HepG2 (cell line): ENCODE results near the gene CCNDBP1. TPM values are rescaled to one million over a fixed set of nuclear protein-coding genes. Genes with fewer than 3 reads are reported as not detected.

Experiments
- HOXA7 ChIP-seq: sonication (generic); formaldehyde crosslinking; IDR thresholded peaks from 2 replicates; pipeline ENCODE4 v1.8.1; 2022; ENCODE audit warnings: mild to moderate bottlenecking, missing genetic modification reagents, moderate library complexity
- MXD1 ChIP-seq: sonication (generic); formaldehyde crosslinking; IDR thresholded peaks from 2 replicates; pipeline ENCODE4 v1.4.0; 2020; ENCODE audit warnings: mild to moderate bottlenecking, missing genetic modification reagents
- NFYB ChIP-seq: sonication (generic); formaldehyde crosslinking; IDR thresholded peaks from 2 replicates; pipeline ENCODE4 v1.4.0; 2020; ENCODE audit warnings: missing genetic modification reagents
- PPARG ChIP-seq: conservative IDR thresholded peaks from 2 replicates; pipeline ENCODE4 v1.6.1; 2016; ENCODE audit warnings: missing biosample characterization, missing genetic modification reagents
- ZNF160 ChIP-seq: sonication (generic); formaldehyde crosslinking; IDR thresholded peaks from 2 replicates; pipeline ENCODE4 v1.8.0; 2022; ENCODE audit warnings: mild to moderate bottlenecking, inconsistent platforms, missing genetic modification reagents
- ZNF207 ChIP-seq: fragments of 450-650 bp; IDR thresholded peaks from 2 replicates; pipeline ENCODE4 v1.6.1; 2016; ENCODE audit warnings: antibody characterized with exemption, borderline replicate concordance
- ZNF318 ChIP-seq: sonication (generic); formaldehyde crosslinking; IDR thresholded peaks from 2 replicates; pipeline ENCODE4 v1.4.0; 2020; ENCODE audit warnings: mild to moderate bottlenecking, missing genetic modification reagents
- ZNF512 ChIP-seq: sonication (generic); formaldehyde crosslinking; IDR thresholded peaks from 2 replicates; pipeline ENCODE4 v1.4.0; 2020; ENCODE audit warnings: mild to moderate bottlenecking, missing genetic modification reagents
- ZNF574 ChIP-seq: sonication (generic); formaldehyde crosslinking; IDR thresholded peaks from 2 replicates; pipeline ENCODE4 v1.4.0; 2020; ENCODE audit warnings: missing genetic modification reagents
- ZNF781 ChIP-seq: sonication (generic); formaldehyde crosslinking; IDR thresholded peaks from 2 replicates; pipeline ENCODE4 v1.5.1; 2020; ENCODE audit warnings: borderline replicate concordance, mild to moderate bottlenecking, missing genetic modification reagents; ENCODE audit errors: not compliant biosample characterization
- polyA plus RNA-seq, 8 experiments: library from polyadenylated mRNA; depleted of rRNA in 3 of 8; stranded (reverse) in 7 of 8; unstranded in 1 of 8; fragments of >200 nt; fragmentation: Illumina TruSeq in 4 of 8; extraction: Trizol in 4 of 8; gene quantifications; 2 replicates each; pipeline versions ENCODE4 v1.2.1 to v1.2.3, GENCODE V29; 2011 to 2016; ENCODE audit warnings: low read depth in 4 of 8, missing spikeins in 1 of 8, mixed read lengths in 1 of 8; ENCODE audit not compliant: insufficient read depth in 1 of 8
- total RNA-seq, 5 experiments: library from RNA; depleted of rRNA; stranded (reverse); fragments of >200 nt; fragmentation: Illumina TruSeq; extraction: Trizol; gene quantifications; 2 replicates each; pipeline ENCODE4 v1.2.3, GENCODE V29; 2016; ENCODE audit warnings: low read depth in 1 of 5
- TF ChIP-seq, protein P1 (sequence below): IDR thresholded peaks from 2 replicates; pipeline ENCODE4 v1.6.1; 2016; ENCODE audit warnings: mild to moderate bottlenecking
- TF ChIP-seq, protein P2 (sequence below): sonication (generic); formaldehyde crosslinking; IDR thresholded peaks from 2 replicates; pipeline ENCODE4 v1.4.0; 2020; ENCODE audit warnings: missing genetic modification reagents

Gene CCNDBP1
- total and polyA plus RNA-seq, 2 of the 13 experiments (the other 11 are each of a cell fraction or from before 2014, with no cell fraction given) = 24.8 to 42.3 TPM

DNA sequence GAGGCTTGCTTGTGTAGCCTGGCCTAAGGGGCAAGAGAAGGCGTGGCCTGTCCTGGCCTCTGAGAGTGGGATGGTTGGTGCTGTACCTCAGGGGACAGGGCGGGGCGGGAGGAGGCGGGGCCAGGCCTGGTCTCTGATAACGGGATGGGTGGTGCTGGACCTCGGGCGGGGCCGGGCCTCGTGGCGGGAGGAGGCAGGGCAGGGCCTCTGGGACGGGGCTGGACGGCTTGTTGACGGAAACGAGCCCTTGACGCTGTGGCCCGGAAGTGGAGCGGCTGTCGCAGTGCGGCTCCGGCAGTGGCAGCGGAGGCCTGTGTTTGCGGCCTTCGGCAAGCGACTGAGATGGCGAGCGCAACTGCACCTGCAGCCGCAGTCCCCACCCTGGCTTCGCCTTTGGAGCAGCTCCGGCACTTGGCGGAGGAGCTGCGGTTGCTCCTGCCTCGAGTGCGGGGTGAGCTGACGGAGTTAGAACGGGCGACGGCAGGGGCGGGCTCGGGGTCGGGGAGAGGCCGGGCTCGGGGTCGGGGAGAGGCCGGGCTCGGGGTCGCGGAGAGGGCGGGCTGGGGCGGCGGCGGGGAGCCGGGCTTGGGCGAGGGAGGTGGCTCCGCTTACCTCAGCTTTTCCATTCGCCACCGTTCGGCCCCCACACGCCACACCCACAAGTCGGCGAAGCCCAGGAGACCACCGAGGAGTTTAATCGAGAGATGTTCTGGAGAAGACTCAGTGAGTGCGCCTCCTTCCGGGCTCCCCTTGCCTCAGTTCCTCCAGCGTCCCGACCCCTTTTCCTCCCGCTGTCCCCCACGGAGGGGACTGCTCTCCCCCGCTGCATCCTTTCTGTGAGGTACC, at the start of gene CCNDBP1 (continued):
- TF ChIP-seq, protein P1, sequence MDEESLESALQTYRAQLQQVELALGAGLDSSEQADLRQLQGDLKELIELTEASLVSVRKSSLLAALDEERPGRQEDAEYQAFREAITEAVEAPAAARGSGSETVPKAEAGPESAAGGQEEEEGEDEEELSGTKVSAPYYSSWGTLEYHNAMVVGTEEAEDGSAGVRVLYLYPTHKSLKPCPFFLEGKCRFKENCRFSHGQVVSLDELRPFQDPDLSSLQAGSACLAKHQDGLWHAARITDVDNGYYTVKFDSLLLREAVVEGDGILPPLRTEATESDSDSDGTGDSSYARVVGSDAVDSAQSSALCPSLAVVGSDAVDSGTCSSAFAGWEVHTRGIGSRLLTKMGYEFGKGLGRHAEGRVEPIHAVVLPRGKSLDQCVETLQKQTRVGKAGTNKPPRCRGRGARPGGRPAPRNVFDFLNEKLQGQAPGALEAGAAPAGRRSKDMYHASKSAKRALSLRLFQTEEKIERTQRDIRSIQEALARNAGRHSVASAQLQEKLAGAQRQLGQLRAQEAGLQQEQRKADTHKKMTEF = peak; percentile 75
- peak; percentile 78; the same call in 1 of the 2 replicates for TF ChIP-seq ZNF160 (CRISPR knock-in tag)
- TF ChIP-seq NFYB (CRISPR knock-in tag) = peak; percentile 46
- TF ChIP-seq ZNF574 (CRISPR knock-in tag) = peak; percentile 89
- TF ChIP-seq ZNF512 = no peak
- TF ChIP-seq, protein P2, sequence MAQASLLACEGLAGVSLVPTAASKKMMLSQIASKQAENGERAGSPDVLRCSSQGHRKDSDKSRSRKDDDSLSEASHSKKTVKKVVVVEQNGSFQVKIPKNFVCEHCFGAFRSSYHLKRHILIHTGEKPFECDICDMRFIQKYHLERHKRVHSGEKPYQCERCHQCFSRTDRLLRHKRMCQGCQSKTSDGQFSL = 0 out of 2 replicates have a peak, but pooled peaks have one; percentile 43
- TF ChIP-seq ZNF318 (CRISPR knock-in tag) = no peak
- no peak for TF ChIP-seq ZNF781 (CRISPR knock-in tag)
- TF ChIP-seq PPARG (CRISPR knock-in tag) = 0 out of 2 replicates have a peak, but pooled peaks have one; percentile 11
- TF ChIP-seq ZNF207 = no peak
- no peak for TF ChIP-seq HOXA7
- peak; percentile 83 for TF ChIP-seq MXD1 (CRISPR knock-in tag)
